Mesendoderm (in vitro differentiated cells): Measurements from ENCODE around the gene AGFG2.
"Not testable (repeated sequence)": the region's sequence is repeated elsewhere in the genome, so short reads cannot be mapped to it uniquely, and the experiment has no call there.

Experiments used
- DNase-seq: peaks from one replicate; pipeline ENCODE4 v3.0.0; 2013
- H2AK5ac ChIP-seq: 2 replicates; pipeline ENCODE4 v1.6.1; 2013; ENCODE audit warnings: low read length, inconsistent platforms
- H2BK120ac ChIP-seq: 2 replicates; pipeline ENCODE4 v1.6.1; 2013; ENCODE audit warnings: low read depth, mild to moderate bottlenecking, low read length, moderate library complexity, mixed read lengths
- H2BK15ac ChIP-seq: replicated peaks from 2 replicates; pipeline ENCODE4 v1.6.1; 2013; ENCODE audit warnings: low read depth, mild to moderate bottlenecking, moderate library complexity
- H2BK5ac ChIP-seq: 2 replicates; pipeline ENCODE4 v1.6.1; 2013; ENCODE audit warnings: low read length, inconsistent platforms
- H3K18ac ChIP-seq: 2 replicates; pipeline ENCODE4 v1.6.1; 2013; ENCODE audit warnings: mild to moderate bottlenecking, low read length, mixed read lengths
- H3K23ac ChIP-seq: one replicate; pipeline ENCODE4 v1.6.1; 2013; ENCODE audit warnings: low read length
- H3K27ac ChIP-seq: 2 replicates; pipeline ENCODE4 v1.5.1; 2013; ENCODE audit warnings: low read depth, mild to moderate bottlenecking, inconsistent platforms, low read length, moderate library complexity
- H3K27me3 ChIP-seq: 2 replicates; pipeline ENCODE4 v1.6.1; 2013; ENCODE audit warnings: low read length, control low read depth, mild to moderate bottlenecking, inconsistent platforms; ENCODE audit not compliant: insufficient read depth, poor library complexity
- H3K36me3 ChIP-seq: 2 replicates; pipeline ENCODE4 v1.6.1; 2013; ENCODE audit warnings: low read length, inconsistent platforms; ENCODE audit not compliant: control insufficient read depth, insufficient read depth
- H3K4ac ChIP-seq: one replicate; pipeline ENCODE4 v1.6.1; 2013; ENCODE audit warnings: low read depth, mild to moderate bottlenecking, low read length, moderate library complexity
- H3K4me1 ChIP-seq: 2 replicates; pipeline ENCODE4 v1.6.1; 2013; ENCODE audit warnings: low read depth, low read length, inconsistent platforms; ENCODE audit not compliant: control insufficient read depth
- H3K4me2 ChIP-seq: 2 replicates; pipeline ENCODE4 v1.6.1; 2013; ENCODE audit warnings: low read length
- H3K4me3 ChIP-seq: 2 replicates; pipeline ENCODE4 v1.5.1; 2013; ENCODE audit warnings: mild to moderate bottlenecking, low read length
- H3K56ac ChIP-seq: one replicate; pipeline ENCODE4 v1.6.1; 2013; ENCODE audit warnings: low read length
- H3K79me1 ChIP-seq: 2 replicates; pipeline ENCODE4 v1.6.1; 2013; ENCODE audit warnings: low read length, inconsistent platforms
- H3K79me2 ChIP-seq: 2 replicates; pipeline ENCODE4 v1.6.1; 2013; ENCODE audit warnings: mild to moderate bottlenecking, low read length; ENCODE audit not compliant: control insufficient read depth, insufficient read depth
- H3K9ac ChIP-seq: 2 replicates; pipeline ENCODE4 v1.6.1; 2013; ENCODE audit warnings: low read length, inconsistent platforms
- H4K5ac ChIP-seq: one replicate; pipeline ENCODE4 v1.6.1; 2013; ENCODE audit warnings: low read length
- H4K8ac ChIP-seq: one replicate; pipeline ENCODE4 v1.6.1; 2013; ENCODE audit warnings: low read depth, mild to moderate bottlenecking, control low read depth, low read length, moderate library complexity
- WGBS: extraction: QIAGEN DNeasy Blood & Tissue Kit; methylation state at CpG from one replicate; pipeline ENCODE4 v1.1.7; 2013; ENCODE audit warnings: low lambda C conversion rate, missing lambda C conversion rate; ENCODE audit not compliant: insufficient coverage; ENCODE audit errors: extremely low coverage; 5-methylcytosine and 5-hydroxymethylcytosine counted together

The AGFG2 gene

DNA sequence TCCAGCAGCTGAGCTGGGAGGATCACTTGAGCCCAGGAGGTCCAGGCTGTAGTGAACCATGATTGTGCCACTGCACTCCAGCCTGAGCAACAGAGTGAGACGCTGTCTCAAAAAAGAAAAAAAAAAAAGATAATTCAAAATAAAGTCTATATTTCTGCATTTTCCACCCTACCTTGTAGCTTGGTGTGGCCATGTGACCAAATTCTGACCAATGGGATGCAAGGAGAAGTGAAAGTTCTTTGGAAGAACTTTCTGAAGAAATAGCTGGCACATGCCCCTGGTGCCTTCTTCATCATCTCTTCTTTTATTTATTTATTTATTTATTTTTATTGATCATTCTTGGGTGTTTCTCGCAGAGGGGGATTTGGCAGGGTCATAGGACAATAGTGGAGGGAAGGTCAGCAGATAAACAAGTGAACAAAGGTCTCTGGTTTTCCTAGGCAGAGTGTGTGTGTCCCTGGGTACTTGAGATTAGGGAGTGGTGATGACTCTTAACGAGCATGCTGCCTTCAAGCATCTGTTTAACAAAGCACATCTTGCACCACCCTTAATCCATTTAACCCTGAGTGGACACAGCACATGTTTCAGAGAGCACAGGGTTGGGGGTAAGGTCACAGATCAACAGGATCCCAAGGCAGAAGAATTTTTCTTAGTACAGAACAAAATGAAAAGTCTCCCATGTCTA, 17.0 kb upstream of the AGFG2 start:
- not testable (repeated sequence) for H2BK15ac ChIP-seq, H3K9ac ChIP-seq, H4K8ac ChIP-seq, H3K4ac ChIP-seq, H2BK120ac ChIP-seq, H3K79me1 ChIP-seq, H3K18ac ChIP-seq, DNase-seq, H3K27me3 ChIP-seq, H3K23ac ChIP-seq, H3K79me2 ChIP-seq, H2BK5ac ChIP-seq, H3K4me1 ChIP-seq, H2AK5ac ChIP-seq, H3K36me3 ChIP-seq, H3K4me3 ChIP-seq, H4K5ac ChIP-seq, H3K56ac ChIP-seq, H3K27ac ChIP-seq, H3K4me2 ChIP-seq
- no CpG with 5 or more reads among the region's 3 CpGs for WGBS

DNA sequence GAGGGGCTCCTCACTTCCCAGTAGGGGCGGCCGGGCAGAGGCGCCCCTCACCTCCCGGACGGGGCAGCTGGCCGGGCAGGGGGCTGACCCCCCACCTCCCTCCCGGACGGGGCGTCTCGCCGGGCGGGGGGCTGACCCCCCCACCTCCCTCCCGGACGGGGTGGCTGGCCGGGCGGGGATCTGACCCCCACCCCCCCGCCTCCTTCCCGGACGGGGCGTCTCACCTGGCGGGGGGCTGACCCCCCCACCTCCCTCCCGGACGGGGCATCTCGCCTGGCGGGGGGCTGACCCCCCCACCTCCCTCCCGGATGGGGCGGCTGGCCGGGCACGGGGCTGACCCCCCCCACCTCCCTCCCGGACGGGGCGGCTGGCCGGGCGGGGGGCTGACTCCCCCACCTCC, 15.8 kb upstream of the AGFG2 start:
- not testable (repeated sequence) for DNase-seq, H3K4ac ChIP-seq, H2BK120ac ChIP-seq, H3K18ac ChIP-seq, H3K9ac ChIP-seq, H2AK5ac ChIP-seq, H3K4me3 ChIP-seq, H3K27me3 ChIP-seq, H3K4me1 ChIP-seq, H3K79me2 ChIP-seq, H2BK15ac ChIP-seq, H3K79me1 ChIP-seq, H2BK5ac ChIP-seq, H4K8ac ChIP-seq, H3K36me3 ChIP-seq, H3K56ac ChIP-seq, H3K4me2 ChIP-seq, H3K27ac ChIP-seq, H4K5ac ChIP-seq, H3K23ac ChIP-seq
- no CpG with 5 or more reads among the region's 34 CpGs for WGBS

GRCh38 chr7:100528108-100528866, 10.7 kb upstream of the AGFG2 start:
- not testable (repeated sequence) for H2BK120ac ChIP-seq, H3K27me3 ChIP-seq, H2BK15ac ChIP-seq, H3K4me1 ChIP-seq, H3K23ac ChIP-seq, H3K79me1 ChIP-seq, H3K18ac ChIP-seq, H2BK5ac ChIP-seq, H3K56ac ChIP-seq, H3K9ac ChIP-seq, H3K4me2 ChIP-seq, H4K8ac ChIP-seq, H2AK5ac ChIP-seq, H3K36me3 ChIP-seq, H3K4me3 ChIP-seq, H3K79me2 ChIP-seq, H3K4ac ChIP-seq, DNase-seq, H4K5ac ChIP-seq, H3K27ac ChIP-seq
- no CpG with 5 or more reads among the region's 12 CpGs for WGBS

GRCh38 chr7:100532165-100533022, 6.6 kb upstream of the AGFG2 start:
- no peaks in the 10 kb centered on the region for H3K79me2 ChIP-seq
- DNase-seq, result no peak
- H2BK5ac ChIP-seq, result no peak overlapping the region
- H3K79me1 ChIP-seq, result no peaks in the 10 kb centered on the region
- no peak overlapping the region for H3K27ac ChIP-seq
- no peak overlapping the region for H3K56ac ChIP-seq
- H3K4me2 ChIP-seq, result no peak overlapping the region
- no peak overlapping the region for H2BK15ac ChIP-seq
- H3K9ac ChIP-seq, result no peak overlapping the region
- H3K27me3 ChIP-seq, result no peaks in the 10 kb centered on the region
- H2BK120ac ChIP-seq, result no peak overlapping the region
- no peak overlapping the region for H3K4me3 ChIP-seq
- no peak overlapping the region for H3K4ac ChIP-seq
- H4K5ac ChIP-seq, result no peak overlapping the region
- no peaks in the 10 kb centered on the region for H3K36me3 ChIP-seq
- H3K4me1 ChIP-seq, result no peaks in the 10 kb centered on the region
- WGBS, result no CpG with 5 or more reads among the region's 14 CpGs
- no peak overlapping the region for H4K8ac ChIP-seq
- H2AK5ac ChIP-seq, result no peak overlapping the region
- no peak overlapping the region for H3K23ac ChIP-seq
- no peak overlapping the region for H3K18ac ChIP-seq

- H3K18ac ChIP-seq, H3K79me1 ChIP-seq, H3K23ac ChIP-seq, H3K36me3 ChIP-seq, H4K8ac ChIP-seq, H3K4me2 ChIP-seq, H3K27ac ChIP-seq, H3K9ac ChIP-seq, H2AK5ac ChIP-seq, H3K56ac ChIP-seq, H2BK15ac ChIP-seq, H2BK120ac ChIP-seq, H3K27me3 ChIP-seq, H3K79me2 ChIP-seq, H2BK5ac ChIP-seq, H3K4me3 ChIP-seq, H3K4ac ChIP-seq, DNase-seq, H4K5ac ChIP-seq, H3K4me1 ChIP-seq: not testable (repeated sequence)
- no CpG with 5 or more reads among the region's 9 CpGs for WGBS
These were observed 3.0 kb upstream of the AGFG2 start for GRCh38 chr7:100535982-100536381.
